Measurements from ENCODE around the gene CCL27.
A peak's percentile ranks its signal among the peaks of the same experiment; 100 is the strongest.

Gene CCL27

GRCh38 chr9:34671307-34671706, 8.8 kb upstream of the CCL27 start:
- H3K9me3 ChIP-seq (ENCODE audit: severe bottlenecking): no peaks in the 10 kb centered on the region
- no peaks in the 10 kb centered on the region for H3K36me3 ChIP-seq (ENCODE audit: low read depth)
- TF ChIP-seq, protein P1, sequence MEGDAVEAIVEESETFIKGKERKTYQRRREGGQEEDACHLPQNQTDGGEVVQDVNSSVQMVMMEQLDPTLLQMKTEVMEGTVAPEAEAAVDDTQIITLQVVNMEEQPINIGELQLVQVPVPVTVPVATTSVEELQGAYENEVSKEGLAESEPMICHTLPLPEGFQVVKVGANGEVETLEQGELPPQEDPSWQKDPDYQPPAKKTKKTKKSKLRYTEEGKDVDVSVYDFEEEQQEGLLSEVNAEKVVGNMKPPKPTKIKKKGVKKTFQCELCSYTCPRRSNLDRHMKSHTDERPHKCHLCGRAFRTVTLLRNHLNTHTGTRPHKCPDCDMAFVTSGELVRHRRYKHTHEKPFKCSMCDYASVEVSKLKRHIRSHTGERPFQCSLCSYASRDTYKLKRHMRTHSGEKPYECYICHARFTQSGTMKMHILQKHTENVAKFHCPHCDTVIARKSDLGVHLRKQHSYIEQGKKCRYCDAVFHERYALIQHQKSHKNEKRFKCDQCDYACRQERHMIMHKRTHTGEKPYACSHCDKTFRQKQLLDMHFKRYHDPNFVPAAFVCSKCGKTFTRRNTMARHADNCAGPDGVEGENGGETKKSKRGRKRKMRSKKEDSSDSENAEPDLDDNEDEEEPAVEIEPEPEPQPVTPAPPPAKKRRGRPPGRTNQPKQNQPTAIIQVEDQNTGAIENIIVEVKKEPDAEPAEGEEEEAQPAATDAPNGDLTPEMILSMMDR (IDR thresholded peaks at IDR 0.05; ENCODE audit: poor library complexity, severe bottlenecking): no peak
- no peaks in the 10 kb centered on the region for H3K27me3 ChIP-seq (ENCODE audit: insufficient read depth, poor library complexity, severe bottlenecking)
- no peak for ATAC-seq (ENCODE audit: low read depth)
- H3K27ac ChIP-seq (ENCODE audit: poor library complexity, severe bottlenecking): no peak overlapping the region
- no peak overlapping the region for H3K4me3 ChIP-seq (ENCODE audit: severe bottlenecking)
- no peaks in the 10 kb centered on the region for H3K4me1 ChIP-seq (ENCODE audit: insufficient read depth, poor library complexity, severe bottlenecking)
- DNase-seq (ENCODE audit: low spot score): no peak

DNA sequence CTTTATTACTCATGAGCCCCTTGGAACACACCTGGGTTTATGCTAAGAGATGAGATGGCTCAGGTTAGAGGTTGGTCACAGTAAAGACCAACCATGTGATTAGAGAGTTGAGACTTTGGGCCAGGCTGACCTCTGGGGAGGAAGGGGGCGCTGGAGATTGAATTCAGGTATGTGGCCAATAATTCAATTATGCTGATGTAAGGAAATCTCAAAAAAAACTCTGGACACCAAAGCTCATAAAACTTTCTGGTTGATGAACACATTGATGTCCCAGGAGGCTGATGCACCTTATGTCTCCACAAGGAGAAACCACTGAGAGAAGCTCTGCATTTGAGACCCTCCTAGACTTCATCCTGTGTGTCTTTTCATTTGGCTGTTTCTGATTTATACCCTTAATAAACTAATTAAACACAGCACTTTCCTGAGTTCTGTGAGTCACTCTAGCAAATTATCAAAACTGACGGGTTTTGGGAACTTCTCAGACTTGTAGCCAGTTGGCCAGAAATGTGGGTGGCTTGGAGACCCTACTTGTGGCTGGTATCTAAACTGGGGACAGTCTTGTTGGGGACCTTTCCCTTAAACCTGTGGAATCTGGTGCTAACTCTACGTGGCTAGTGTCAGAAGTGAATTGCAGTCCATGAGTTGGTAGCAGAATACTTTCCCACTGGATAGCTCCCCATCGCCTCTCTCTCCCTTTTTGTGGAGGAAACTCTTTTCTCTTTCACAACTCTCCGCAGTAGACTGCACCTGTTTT, 7.5 kb upstream of the CCL27 start:
- ATAC-seq (ENCODE audit: low read depth): no peak
- H3K4me1 ChIP-seq (ENCODE audit: insufficient read depth, poor library complexity, severe bottlenecking): no peaks in the 10 kb centered on the region
- no peaks in the 10 kb centered on the region for H3K27me3 ChIP-seq (ENCODE audit: insufficient read depth, poor library complexity, severe bottlenecking)
- DNase-seq (ENCODE audit: low spot score): no peak
- no peaks in the 10 kb centered on the region for H3K36me3 ChIP-seq (ENCODE audit: low read depth)
- no peak overlapping the region for H3K27ac ChIP-seq (ENCODE audit: poor library complexity, severe bottlenecking)
- H3K9me3 ChIP-seq (ENCODE audit: severe bottlenecking): no peaks in the 10 kb centered on the region
- TF ChIP-seq, protein P1 (IDR thresholded peaks at IDR 0.05; ENCODE audit: poor library complexity, severe bottlenecking): no peak
- H3K4me3 ChIP-seq (ENCODE audit: severe bottlenecking): no peak overlapping the region

DNA sequence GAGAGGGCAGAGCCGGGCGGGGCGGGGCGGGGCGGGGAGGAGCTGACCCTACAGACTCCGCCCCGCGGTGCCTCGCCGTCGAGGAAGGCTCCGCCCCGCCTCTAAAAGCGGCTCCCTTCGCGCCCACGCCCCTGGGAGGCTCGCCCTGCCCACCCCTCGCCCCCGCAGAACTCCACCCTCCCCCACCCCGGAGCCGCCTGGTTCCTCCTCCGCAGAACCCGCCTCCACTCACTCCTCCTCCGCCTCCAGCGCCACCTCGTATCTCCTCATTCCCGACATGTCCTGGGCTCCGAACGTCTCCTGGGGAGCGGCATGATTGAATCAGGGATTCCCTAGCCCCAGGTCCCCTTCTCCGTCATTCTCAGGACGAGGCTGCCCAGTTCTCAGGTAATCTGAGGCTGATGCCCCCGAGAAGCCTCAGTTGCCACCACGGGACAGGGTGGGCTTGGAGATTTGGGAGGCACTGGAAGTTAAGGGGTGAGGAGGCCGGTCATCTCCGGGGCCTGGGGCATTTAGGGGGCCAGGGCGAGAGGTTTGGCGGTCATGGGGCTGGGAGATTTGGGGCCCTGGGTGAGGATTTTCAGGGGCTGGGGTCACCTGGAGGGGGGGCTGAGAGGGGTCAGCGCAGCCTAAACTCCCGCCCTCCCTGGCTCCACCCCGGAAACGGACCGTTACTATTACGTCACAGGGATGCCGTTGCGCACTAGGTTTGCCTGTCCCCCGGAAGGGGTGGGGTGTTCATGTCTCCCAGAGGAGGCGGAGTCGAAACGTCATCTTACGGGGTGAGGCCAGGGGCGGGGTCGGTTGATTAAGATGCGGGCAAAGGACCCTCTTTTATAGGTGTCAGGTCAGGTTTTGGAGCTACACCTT, 3.2 kb upstream of the CCL27 start:
- Histone ChIP-seq H3K4me1 (ENCODE audit: insufficient read depth, poor library complexity, severe bottlenecking) (peaks cover 10% of the 10 kb centered on the region), H3K27ac (ENCODE audit: poor library complexity, severe bottlenecking) (peak overlapping the region; percentile 78), H3K27me3 (ENCODE audit: insufficient read depth, poor library complexity, severe bottlenecking) (no peaks in the 10 kb centered on the region), H3K4me3 (ENCODE audit: severe bottlenecking) (peak overlapping the region; percentile 73), H3K36me3 (ENCODE audit: low read depth) (no peaks in the 10 kb centered on the region), H3K9me3 (ENCODE audit: severe bottlenecking) (no peaks in the 10 kb centered on the region)
- peak; percentile 78 for ATAC-seq (ENCODE audit: low read depth)
- peak; percentile 95 for DNase-seq (ENCODE audit: low spot score)
- TF ChIP-seq, protein P1 (IDR thresholded peaks at IDR 0.05; ENCODE audit: poor library complexity, severe bottlenecking): no peak

GRCh38 chr9:34665067-34665380, 2.6 kb upstream of the CCL27 start:
- Histone ChIP-seq H3K27ac (ENCODE audit: poor library complexity, severe bottlenecking) (peak overlapping the region; percentile 78), H3K4me3 (ENCODE audit: severe bottlenecking) (peak overlapping the region; percentile 73), H3K27me3 (ENCODE audit: insufficient read depth, poor library complexity, severe bottlenecking) (no peaks in the 10 kb centered on the region), H3K36me3 (ENCODE audit: low read depth) (no peaks in the 10 kb centered on the region), H3K9me3 (ENCODE audit: severe bottlenecking) (no peaks in the 10 kb centered on the region), H3K4me1 (ENCODE audit: insufficient read depth, poor library complexity, severe bottlenecking) (peaks cover 10% of the 10 kb centered on the region)
- TF ChIP-seq, protein P1 (IDR thresholded peaks at IDR 0.05; ENCODE audit: poor library complexity, severe bottlenecking): no peak
- peak; percentile 67 for DNase-seq (ENCODE audit: low spot score)
- no peak; the same call in 2 of the 3 replicates for ATAC-seq (ENCODE audit: low read depth)

Data from RWPE2 (cell line).